Colon (tissue), 2 donors: ENCODE measurements around the gene KCNN3.

ENCODE experiments used
- FAIRE-seq: peaks from 2 replicates; lab custom pipeline; 2012; peaks lifted over from hg19 to GRCh38; lab: Jason Lieb, UNC
- donor health status: control.
- donor health status: control.

KCNN3 gene

GRCh38 chr1:154840269-154841176, 29.6 kb downstream of the KCNN3 start:
- no peak for FAIRE-seq

- no peak for FAIRE-seq
Measured at GRCh38 chr1:154839691-154840090, 30.4 kb downstream of the KCNN3 start.

DNA sequence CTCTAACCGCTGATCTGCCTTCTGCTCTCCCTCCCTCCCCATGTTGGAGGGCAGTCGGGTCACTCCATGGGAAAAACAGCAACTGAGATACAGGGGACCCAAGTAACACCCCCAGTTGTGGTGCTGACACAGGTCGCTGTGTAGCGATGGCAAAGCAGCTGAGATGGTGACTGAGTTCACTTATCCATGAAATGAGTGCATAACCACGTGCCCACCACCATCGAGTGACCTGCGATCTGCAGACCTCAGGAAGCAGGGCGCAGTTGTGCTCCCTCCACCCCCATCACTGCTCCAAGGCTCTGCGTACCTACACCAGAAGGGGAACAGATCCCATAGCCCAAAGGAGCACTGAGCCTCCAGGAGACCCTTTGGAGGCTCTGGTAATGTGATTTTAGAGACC, 31.1 kb downstream of the KCNN3 start:
- no peak for FAIRE-seq

GRCh38 chr1:154838461-154838860, 31.6 kb downstream of the KCNN3 start:
- no peak for FAIRE-seq

DNA sequence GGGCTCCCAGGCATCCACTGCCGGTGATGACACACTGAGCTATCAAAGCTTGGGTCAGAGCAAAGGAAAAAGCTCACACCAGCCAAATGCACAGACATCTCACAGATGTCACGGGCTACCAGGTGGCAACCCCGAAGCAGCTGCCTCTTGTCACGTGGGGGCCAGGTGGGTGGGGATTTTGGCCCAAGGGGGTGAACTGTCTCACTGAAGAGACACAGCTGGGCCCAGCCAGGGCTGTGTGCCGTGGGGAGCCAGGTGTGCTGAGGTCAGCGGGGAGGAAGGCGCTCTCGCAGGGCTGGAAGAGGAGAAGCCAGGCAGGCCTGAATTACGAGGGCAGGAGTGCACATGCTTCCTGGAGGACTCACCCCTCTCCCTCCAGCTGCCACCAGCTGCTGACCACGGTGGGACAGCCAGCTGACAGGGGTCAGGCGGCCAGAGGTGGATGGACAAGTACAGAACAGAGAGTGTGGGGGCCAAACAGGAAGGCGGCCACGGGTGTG, 32.4 kb downstream of the KCNN3 start:
- no peak for FAIRE-seq

DNA sequence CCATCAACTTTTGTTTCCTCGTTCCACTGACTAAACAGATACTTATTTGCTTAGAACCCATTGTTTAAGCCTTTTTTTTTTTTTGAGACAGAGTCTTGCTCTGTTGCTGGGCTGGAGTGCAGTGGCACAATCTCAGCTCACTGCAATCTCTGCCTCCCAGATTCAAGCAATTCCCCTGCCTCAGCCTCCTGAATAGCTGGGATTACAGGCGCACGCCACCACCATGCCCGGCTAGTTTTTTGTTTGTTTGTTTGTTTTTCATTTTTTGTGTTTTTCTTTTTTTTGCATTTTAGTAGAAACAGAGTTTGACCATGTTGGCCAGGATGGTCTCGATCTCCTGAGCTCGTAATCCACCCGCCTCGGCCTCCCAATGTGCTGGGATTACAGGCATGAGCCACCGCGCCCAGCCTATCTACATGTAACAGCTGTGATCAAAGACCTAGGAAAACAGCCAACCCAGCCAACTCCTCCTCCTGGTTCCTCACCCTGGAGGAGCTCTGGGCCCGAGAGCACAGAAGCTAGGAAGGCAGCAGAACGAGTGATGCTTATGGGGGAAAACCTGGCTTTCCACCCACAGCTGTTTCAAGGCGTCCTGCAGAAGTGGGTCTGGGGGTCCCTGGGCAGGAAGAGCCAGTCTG, 32.9 kb downstream of the KCNN3 start:
- no peak for FAIRE-seq

- FAIRE-seq = no peak
Measured at GRCh38 chr1:154835531-154836324, 34.4 kb downstream of the KCNN3 start.

DNA sequence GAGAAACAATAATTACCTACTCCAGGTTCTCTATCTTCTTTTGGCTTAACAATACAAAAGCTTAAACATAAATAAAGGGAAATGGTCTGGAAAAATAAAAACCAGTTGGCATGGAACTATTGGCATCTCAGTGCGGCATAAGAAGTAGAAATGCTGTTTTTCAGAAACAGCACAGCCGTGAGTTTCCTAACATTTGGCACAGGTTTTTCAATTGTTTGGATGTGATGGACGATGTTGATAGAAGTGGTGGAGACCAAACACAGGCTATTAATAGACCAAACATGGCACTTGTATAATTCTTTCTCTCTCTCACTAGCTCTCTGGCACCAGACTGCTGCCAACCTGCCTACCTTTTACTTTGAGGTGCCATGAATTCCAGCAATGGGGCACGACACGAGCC, 36.2 kb downstream of the KCNN3 start:
- FAIRE-seq = no peak

DNA sequence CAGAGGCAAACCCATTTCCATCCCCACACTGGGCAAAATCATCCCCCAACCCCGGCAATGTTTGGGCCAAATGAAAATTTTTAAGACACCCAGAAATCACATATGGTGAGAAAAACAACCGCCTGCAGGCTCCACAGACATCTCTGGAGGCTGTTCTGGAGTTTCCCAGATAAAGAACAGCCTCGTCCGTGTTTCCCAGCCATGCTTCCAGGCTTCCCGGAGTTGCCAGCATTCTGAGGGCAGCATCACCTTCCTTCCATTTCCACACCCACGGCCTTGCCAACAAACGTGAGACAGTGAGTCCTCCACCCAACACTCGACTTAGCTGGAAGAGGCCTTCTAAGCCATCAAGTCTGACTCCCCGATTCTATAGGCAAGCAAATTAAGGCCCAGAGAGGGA, 36.9 kb downstream of the KCNN3 start:
- no peak for FAIRE-seq

GRCh38 chr1:154832384-154832783, 37.7 kb downstream of the KCNN3 start:
- no peak for FAIRE-seq

DNA sequence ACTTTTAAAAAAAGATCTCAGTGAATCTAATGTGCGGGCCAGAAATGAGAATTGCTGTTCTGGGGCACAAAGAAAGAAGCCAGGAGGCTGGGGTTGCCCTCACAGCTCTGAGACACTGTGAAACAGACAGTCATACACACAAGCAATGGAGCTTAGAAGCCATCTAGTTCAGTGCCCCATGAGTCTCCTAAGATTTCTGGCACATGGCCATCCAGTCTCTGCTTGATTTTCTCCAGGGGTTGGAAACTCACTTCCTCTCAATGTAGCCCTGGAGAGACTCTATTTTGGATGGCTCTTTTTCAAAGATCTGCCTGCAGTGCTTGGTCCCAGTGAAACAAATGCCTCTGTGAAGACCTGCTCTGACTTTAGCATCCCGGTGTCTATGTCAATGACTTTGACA, 38.6 kb downstream of the KCNN3 start:
- no peak for FAIRE-seq

DNA sequence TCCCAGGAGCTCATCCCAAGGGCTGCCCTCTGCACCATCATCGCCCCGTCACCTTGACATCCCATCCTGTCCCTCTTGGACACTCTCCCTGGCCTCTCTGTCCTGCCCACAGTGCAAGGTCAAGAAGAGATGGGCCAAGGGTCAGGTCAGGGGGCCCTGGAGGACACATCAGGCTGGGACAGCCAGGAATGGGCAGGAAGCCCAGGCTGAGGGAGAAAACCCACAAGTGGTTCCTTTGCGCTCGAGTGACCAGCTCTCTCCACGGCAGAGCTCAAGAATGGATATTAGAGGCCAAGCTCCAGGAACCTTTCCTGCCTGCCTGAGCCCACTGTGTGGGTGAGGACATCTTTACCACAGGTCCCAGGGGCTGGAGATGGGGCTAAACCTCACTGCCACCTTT, 41.0 kb downstream of the KCNN3 start:
- no peak for FAIRE-seq

GRCh38 chr1:154824179-154825000, 45.7 kb downstream of the KCNN3 start:
- no peak for FAIRE-seq

DNA sequence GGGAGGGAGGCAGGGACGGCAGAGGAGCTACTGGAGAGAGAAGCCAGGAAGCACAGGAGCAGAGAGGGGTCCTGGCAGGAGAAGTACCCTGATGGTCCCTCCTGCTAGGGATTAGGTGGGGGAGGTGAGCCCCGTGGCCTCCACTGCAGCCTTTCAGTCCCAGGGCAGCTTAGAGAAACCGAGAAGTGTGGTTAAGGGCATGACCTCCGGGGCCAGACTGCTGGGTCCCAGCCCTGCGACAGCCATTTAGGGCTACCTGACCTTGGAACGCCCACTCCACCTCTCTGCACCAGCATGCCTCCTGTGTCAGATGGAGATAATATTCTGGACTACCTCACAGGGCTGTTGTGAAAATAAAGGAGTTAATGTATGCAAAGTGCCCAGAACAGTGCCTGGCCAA, 47.4 kb downstream of the KCNN3 start:
- FAIRE-seq = no peak

- no peak for FAIRE-seq
Measured at GRCh38 chr1:154822233-154822632, 47.8 kb downstream of the KCNN3 start.

DNA sequence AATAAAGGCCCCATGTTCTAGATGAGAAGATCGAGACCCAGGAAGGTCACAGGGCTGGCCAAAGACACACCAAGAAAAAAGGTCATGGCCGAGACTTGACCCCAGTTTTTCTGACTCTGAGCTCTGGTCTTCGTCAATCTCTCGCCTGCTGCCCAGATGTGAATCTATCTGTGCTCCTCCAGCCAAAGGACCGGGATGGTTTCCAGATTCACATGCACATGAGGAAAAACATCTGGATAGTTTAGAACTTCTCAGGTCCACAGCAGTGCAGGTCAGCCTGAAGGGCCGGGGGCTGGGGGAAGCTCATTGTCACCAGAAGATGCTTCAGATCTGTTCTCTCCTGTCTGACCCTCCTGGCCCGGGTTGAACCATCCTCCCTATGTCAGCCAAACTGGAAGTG, 49.0 kb downstream of the KCNN3 start:
- no peak for FAIRE-seq

DNA sequence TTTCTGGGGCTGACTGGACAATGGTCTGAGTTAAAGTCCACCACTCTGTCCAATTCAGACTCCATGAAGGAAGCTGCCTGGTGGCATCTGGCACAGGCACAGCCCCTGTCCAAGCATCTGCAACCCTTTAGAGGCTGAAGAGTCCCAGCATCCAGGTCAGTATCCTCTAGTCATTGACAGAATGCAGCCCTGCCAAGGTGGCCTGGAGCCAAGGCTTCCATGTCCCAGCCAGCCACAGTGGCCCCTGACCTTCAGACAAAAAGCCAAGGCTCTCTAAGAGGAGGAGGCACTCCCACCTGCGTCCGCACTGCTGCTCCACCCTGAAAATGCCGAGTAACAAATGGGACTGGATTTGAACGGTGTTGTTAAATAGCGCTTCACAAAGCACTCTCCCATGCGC, 49.4 kb downstream of the KCNN3 start:
- FAIRE-seq = no peak

GRCh38 chr1:154819628-154820590, 50.2 kb downstream of the KCNN3 start:
- FAIRE-seq = no peak

DNA sequence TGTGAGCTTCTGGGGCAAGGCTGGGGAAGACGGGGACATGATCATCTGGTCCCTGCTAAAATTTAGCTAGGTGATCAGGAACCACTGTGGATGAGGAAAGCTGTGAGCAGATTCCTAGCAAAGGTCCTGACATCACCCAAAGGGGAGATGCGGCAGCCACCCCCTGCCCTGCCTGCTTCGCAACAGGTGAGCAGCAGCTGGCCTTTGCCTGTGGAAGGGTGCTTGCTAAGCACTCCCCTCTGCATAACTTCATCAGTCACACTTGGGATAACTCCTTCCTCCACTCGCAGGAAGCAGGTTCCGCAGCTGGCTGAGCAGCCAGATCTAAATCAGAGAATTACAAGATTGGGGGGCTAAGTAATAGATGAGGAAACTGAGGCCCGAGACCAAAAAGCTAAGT, 51.2 kb downstream of the KCNN3 start:
- FAIRE-seq = no peak

GRCh38 chr1:154816937-154817336, 53.1 kb downstream of the KCNN3 start:
- FAIRE-seq = no peak

DNA sequence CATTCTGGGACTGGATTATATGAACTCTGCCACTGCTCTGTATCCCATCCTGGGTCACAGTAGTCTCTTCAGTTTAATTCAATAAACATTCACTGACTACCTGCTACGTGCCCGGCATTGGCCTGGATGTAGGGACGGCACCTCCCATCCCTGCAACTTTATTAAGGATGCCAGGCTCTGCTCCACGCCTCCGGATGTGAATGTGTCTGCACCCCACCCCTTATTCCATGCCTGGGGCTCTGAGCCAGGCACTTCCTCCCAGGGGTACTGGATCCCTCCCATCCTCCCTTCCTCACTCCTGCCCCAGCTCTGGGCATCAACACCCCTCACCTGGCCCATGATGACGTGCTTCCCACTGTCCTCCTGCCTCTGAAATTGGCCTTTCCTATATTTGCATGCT, 53.7 kb downstream of the KCNN3 start:
- FAIRE-seq = no peak
